ENCODE results near the gene SUB1. TPM values are rescaled to one million over a fixed set of nuclear protein-coding genes. Genes with fewer than 3 reads are reported as not detected.

SUB1 gene
- total RNA-seq, 1 experiment from 2014 or later: 288 TPM

DNA sequence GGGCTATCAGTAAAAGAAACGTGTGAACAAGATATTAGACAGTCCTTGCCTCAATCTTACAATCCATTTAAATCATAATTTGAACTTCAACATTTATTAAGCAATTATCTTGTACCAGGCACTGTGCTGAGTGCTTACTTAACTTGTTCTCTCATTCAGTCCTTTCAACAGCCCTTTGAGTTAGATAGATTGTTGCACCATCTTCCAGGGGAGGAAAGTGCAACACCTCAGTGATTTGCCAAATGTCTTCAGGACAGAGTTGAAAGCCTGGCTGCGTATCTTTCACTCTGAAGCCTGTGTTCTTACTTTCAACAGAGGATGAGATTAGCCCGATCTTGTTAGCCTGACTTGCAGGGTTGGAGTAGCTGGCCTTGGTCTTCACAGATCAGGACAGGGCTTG is 34.2 kb upstream of the SUB1 start:
- Mint-ChIP-seq H3K27ac (no peak overlapping the region), H3K4me3 (no peak overlapping the region), H3K36me3 (ENCODE audit: insufficient read depth in 1 of 3, low read depth in 3 of 3) (peaks cover 0 to 4% (median 2%) of the 10 kb centered on the region in 3 experiments; a peak in 3 of 7 replicates), H3K4me1 (no peaks in the 10 kb centered on the region), H3K27me3 (ENCODE audit: low read depth) (peaks cover 12% of the 10 kb centered on the region), H3K9me3 (peaks cover 6 to 12% of the 10 kb centered on the region in 2 experiments; a peak in 2 of 5 replicates)
- Histone ChIP-seq H3K4me1 (ENCODE audit: insufficient read depth, low read length) (no peaks in the 10 kb centered on the region), H4K5ac (ENCODE audit: insufficient read length, low read depth, low read length) (no peak overlapping the region), H2AK5ac (ENCODE audit: insufficient read length, low read length) (no peak overlapping the region), H4K20me1 (ENCODE audit: control insufficient read depth, insufficient read depth, insufficient read length) (no peaks in the 10 kb centered on the region), H3K27me3 (ENCODE audit: insufficient read depth, low read length) (no peaks in the 10 kb centered on the region), H3K4ac (ENCODE audit: low read depth, low read length) (no peak overlapping the region), H2AFZ (ENCODE audit: low read length) (no peak overlapping the region), H3T11ph (ENCODE audit: low read length) (no peak overlapping the region), H2BK15ac (ENCODE audit: low read depth, low read length) (no peak overlapping the region), H2BK120ac (ENCODE audit: low read depth, low read length, poor library complexity, severe bottlenecking) (no peak overlapping the region), H4K8ac (replicated peaks; ENCODE audit: insufficient read length, low read depth, low read length) (no peak overlapping the region), H2BK5ac (ENCODE audit: insufficient read length, low read length) (no peak overlapping the region), H4K91ac (ENCODE audit: insufficient read length, low read depth, low read length) (no peak overlapping the region), H3K27ac (ENCODE audit: insufficient read length, low read depth, low read length) (no peak overlapping the region), H3K79me2 (ENCODE audit: insufficient read depth, low read length) (no peaks in the 10 kb centered on the region), H3K9ac (ENCODE audit: extremely low read depth, insufficient read length, low read length) (no peak overlapping the region), H3K4me2 (ENCODE audit: insufficient read depth, insufficient read length, low read length) (no peak overlapping the region), H3K23ac (ENCODE audit: insufficient read length, low read depth, low read length) (no peak overlapping the region), H3K9me3 (ENCODE audit: control insufficient read depth, low read depth, low read length) (no peaks in the 10 kb centered on the region), H3K56ac (ENCODE audit: insufficient read length, low read depth, low read length) (no peak overlapping the region), H3K14ac (ENCODE audit: insufficient read depth, low read length) (no peak overlapping the region), H3K18ac (ENCODE audit: insufficient read length, low read depth, low read length) (no peak overlapping the region), H2BK20ac (ENCODE audit: low read depth, low read length, poor library complexity, severe bottlenecking) (no peak overlapping the region), H2BK12ac (ENCODE audit: insufficient read length, low read depth, low read length) (no peak overlapping the region), H3K79me1 (ENCODE audit: insufficient read depth, low read depth, low read length, poor library complexity, severe bottlenecking) (no peaks in the 10 kb centered on the region), H3K23me2 (ENCODE audit: insufficient read length, low read depth, low read length, poor library complexity, severe bottlenecking) (no peaks in the 10 kb centered on the region)
- no peak for DNase-seq
- no CpG with 5 or more reads among the region's 3 CpGs for WGBS (ENCODE audit: extremely low coverage, insufficient read length, low lambda C conversion rate)
- TF ChIP-seq, protein P1, sequence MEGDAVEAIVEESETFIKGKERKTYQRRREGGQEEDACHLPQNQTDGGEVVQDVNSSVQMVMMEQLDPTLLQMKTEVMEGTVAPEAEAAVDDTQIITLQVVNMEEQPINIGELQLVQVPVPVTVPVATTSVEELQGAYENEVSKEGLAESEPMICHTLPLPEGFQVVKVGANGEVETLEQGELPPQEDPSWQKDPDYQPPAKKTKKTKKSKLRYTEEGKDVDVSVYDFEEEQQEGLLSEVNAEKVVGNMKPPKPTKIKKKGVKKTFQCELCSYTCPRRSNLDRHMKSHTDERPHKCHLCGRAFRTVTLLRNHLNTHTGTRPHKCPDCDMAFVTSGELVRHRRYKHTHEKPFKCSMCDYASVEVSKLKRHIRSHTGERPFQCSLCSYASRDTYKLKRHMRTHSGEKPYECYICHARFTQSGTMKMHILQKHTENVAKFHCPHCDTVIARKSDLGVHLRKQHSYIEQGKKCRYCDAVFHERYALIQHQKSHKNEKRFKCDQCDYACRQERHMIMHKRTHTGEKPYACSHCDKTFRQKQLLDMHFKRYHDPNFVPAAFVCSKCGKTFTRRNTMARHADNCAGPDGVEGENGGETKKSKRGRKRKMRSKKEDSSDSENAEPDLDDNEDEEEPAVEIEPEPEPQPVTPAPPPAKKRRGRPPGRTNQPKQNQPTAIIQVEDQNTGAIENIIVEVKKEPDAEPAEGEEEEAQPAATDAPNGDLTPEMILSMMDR (conservative IDR thresholded peaks at IDR 0.05): no peak

Data from H9 (cell line).